GM23248 (cell line): ENCODE data around the gene ERAS. TPM values are rescaled to one million over a fixed set of nuclear protein-coding genes. Genes with fewer than 3 reads are reported as not detected.

Source experiments
- DNase-seq: peaks from one replicate; pipeline ENCODE4 v3.0.0-alpha.2; 2015
- H2AFZ ChIP-seq: fragments of 200-600 bp; sonication (generic); 2 replicates; pipeline ENCODE4 v1.6.1; 2016; ENCODE audit warnings: antibody characterized with exemption
- H3F3A ChIP-seq: fragments of 200-600 bp; sonication (generic); 2 replicates; pipeline ENCODE4 v1.6.1; 2016; ENCODE audit warnings: mild to moderate bottlenecking, antibody characterized with exemption, mixed run types; ENCODE audit not compliant: insufficient read depth
- H3K27ac ChIP-seq: fragments of 200-600 bp; sonication (generic); 2 replicates; pipeline ENCODE4 v1.5.1; 2016; ENCODE audit warnings: mild to moderate bottlenecking
- H3K27me3 ChIP-seq: fragments of 200-600 bp; sonication (generic); replicated peaks from 2 replicates; pipeline ENCODE4 v1.6.1; 2016; ENCODE audit warnings: mild to moderate bottlenecking; ENCODE audit not compliant: insufficient read depth
- H3K36me3 ChIP-seq: fragments of 200-600 bp; sonication (generic); 2 replicates; pipeline ENCODE4 v1.6.1; 2016; ENCODE audit warnings: low read depth, mild to moderate bottlenecking
- H3K4me1 ChIP-seq: fragments of 200-600 bp; sonication (generic); 2 replicates; pipeline ENCODE4 v1.6.1; 2016; ENCODE audit warnings: mild to moderate bottlenecking; ENCODE audit not compliant: insufficient read depth
- H3K4me2 ChIP-seq: fragments of 200-600 bp; sonication (generic); one replicate; pipeline ENCODE4 v1.6.1; 2016; ENCODE audit warnings: mild to moderate bottlenecking; ENCODE audit not compliant: unreplicated experiment
- H3K4me3 ChIP-seq: fragments of 200-600 bp; sonication (generic); 2 replicates; pipeline ENCODE4 v1.5.1; 2016; ENCODE audit warnings: mild to moderate bottlenecking
- H3K79me2 ChIP-seq: fragments of 200-600 bp; sonication (generic); 2 replicates; pipeline ENCODE4 v1.6.1; 2016; ENCODE audit warnings: mild to moderate bottlenecking; ENCODE audit not compliant: insufficient read depth
- H3K9ac ChIP-seq: fragments of 200-600 bp; sonication (generic); 2 replicates; pipeline ENCODE4 v1.6.1; 2016; ENCODE audit warnings: mild to moderate bottlenecking
- H3K9me2 ChIP-seq: fragments of 200-600 bp; sonication (generic); 2 replicates; pipeline ENCODE4 v1.6.1; 2016; ENCODE audit warnings: mixed run types, mild to moderate bottlenecking, moderate library complexity; ENCODE audit not compliant: insufficient read depth
- H3K9me3 ChIP-seq: fragments of 200-600 bp; sonication (generic); one replicate; pipeline ENCODE4 v1.6.1; 2017; ENCODE audit warnings: low read depth
- H4K20me1 ChIP-seq: fragments of 200-600 bp; sonication (generic); 2 replicates; pipeline ENCODE4 v1.6.0; 2016; ENCODE audit not compliant: insufficient read depth
- EZH2 ChIP-seq: fragments of 200-600 bp; sonication (generic); IDR thresholded peaks from 2 replicates; pipeline ENCODE4 v1.6.1; 2018; ENCODE audit warnings: antibody characterized with exemption, mild to moderate bottlenecking; ENCODE audit not compliant: insufficient read depth, poor library complexity, severe bottlenecking
- EZH2phosphoT487 ChIP-seq: fragments of 200-600 bp; sonication (generic); IDR thresholded peaks from 2 replicates; pipeline ENCODE4 v1.6.1; 2018; ENCODE audit warnings: antibody characterized with exemption, moderate library complexity, mild to moderate bottlenecking, low read depth; ENCODE audit not compliant: insufficient read depth
- WGBS, 2 experiments: methylation state at CpG; one replicate each; pipeline ENCODE4 v1.1.6; 2015 to 2017; ENCODE audit warnings: low lambda C conversion rate in 2 of 2, low coverage in 1 of 2; ENCODE audit errors: missing lambda C conversion rate in 2 of 2; 5-methylcytosine and 5-hydroxymethylcytosine counted together
- in situ Hi-C: fragments of 300-500 bp; cut with MboI; formaldehyde crosslinking; loops from 2 replicates; pipeline ENCODE4 v1.15.0; 2020
- polyA plus RNA-seq: library from polyadenylated mRNA; unstranded; fragments of >200 nt; fragmentation: Nextera tagmentation; extraction: Ambion mirVana; gene quantifications from 2 replicates; pipeline ENCODE4 v1.2.1, GENCODE V29; 2016
- total RNA-seq: library from RNA; depleted of rRNA; stranded (reverse); fragments of >200 nt; shearing (Covaris generic); gene quantifications from 2 replicates; pipeline ENCODE4 v1.2.3, GENCODE V29; 2014; rRNA removed

Gene ERAS, protein sequence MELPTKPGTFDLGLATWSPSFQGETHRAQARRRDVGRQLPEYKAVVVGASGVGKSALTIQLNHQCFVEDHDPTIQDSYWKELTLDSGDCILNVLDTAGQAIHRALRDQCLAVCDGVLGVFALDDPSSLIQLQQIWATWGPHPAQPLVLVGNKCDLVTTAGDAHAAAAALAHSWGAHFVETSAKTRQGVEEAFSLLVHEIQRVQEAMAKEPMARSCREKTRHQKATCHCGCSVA
- not detected in 2 replicates for total RNA-seq
- polyA plus RNA-seq = not detected in 2 replicates

GRCh38 chrX:48826135-48826875 lies at the start of gene ERAS:
ERAS (plus strand) TSS chrX:48826513; CDS start chrX:48829124, 2,611 bp downstream.
- Histone ChIP-seq H3K27me3 (no peaks in the 10 kb centered on the region), H3K4me3 (no peak within 1 kb of the TSS), H3F3A (no peaks in the 10 kb centered on the region), H4K20me1 (no peaks in the 10 kb centered on the region), H3K4me2 (no peak within 1 kb of the TSS), H3K4me1 (no peaks in the 10 kb centered on the region), H3K9ac (no peak within 1 kb of the TSS), H3K9me3 (no peaks in the 10 kb centered on the region), H3K36me3 (no peaks in the 10 kb centered on the region), H3K27ac (no peak within 1 kb of the TSS), H3K79me2 (no peaks in the 10 kb centered on the region), H2AFZ (no peak within 1 kb of the TSS), H3K9me2 (no peaks in the 10 kb centered on the region)
- in situ Hi-C loops = no loop called here
- no peak for TF ChIP-seq EZH2
- TF ChIP-seq EZH2phosphoT487 = no peak
- 71% methylated on average over 11 to 24 of the region's 67 CpGs for WGBS, 2 experiments
- DNase-seq = no peak

- Histone ChIP-seq H3K4me2 (no peak overlapping the region), H3K4me1 (no peaks in the 10 kb centered on the region), H3K9me2 (no peaks in the 10 kb centered on the region), H3F3A (no peaks in the 10 kb centered on the region), H3K27me3 (no peaks in the 10 kb centered on the region), H3K9ac (no peak overlapping the region), H3K4me3 (no peak overlapping the region), H2AFZ (no peak overlapping the region), H4K20me1 (no peaks in the 10 kb centered on the region), H3K79me2 (no peaks in the 10 kb centered on the region), H3K9me3 (no peaks in the 10 kb centered on the region), H3K36me3 (no peaks in the 10 kb centered on the region), H3K27ac (no peak overlapping the region)
- in situ Hi-C loops = no loop called here
- no peak for TF ChIP-seq EZH2
- 49 to 50% methylated on average over 13 of the region's 13 CpGs for WGBS, 2 experiments
- no peak for DNase-seq
These were observed 49.4 kb upstream of the ERAS start for GRCh38 chrX:48776818-48777439.

DNA sequence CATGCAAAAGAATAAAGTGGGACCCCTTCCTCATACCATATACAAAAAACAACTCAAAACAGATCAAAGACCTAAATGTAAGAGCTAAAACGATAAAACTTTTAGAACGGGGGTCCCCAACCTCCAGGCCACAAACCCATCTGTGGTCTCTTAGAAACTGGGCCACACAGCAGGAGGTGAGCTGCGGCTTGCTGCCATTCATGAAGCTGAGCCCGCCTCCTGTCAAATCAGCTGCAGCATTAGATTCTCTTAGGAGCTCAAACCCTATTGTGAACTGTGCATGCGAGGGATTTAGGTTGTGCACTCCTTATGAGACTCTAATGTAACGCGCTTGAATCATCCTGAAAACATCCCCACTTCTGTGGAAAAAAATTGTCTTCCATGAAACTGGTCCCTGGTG lies 46.9 kb upstream of the ERAS start:
- TF ChIP-seq EZH2 = no peak
- no peak for TF ChIP-seq EZH2phosphoT487
- no peak for DNase-seq
- in situ Hi-C loops = no loop called here

GRCh38 chrX:48781705-48782104 lies 44.6 kb upstream of the ERAS start:
- in situ Hi-C loops = no loop called here
- no peak overlapping the region for H3K4me2 ChIP-seq
- no peaks in the 10 kb centered on the region for H3K9me2 ChIP-seq
- H3K9me3 ChIP-seq = no peaks in the 10 kb centered on the region
- no peak overlapping the region for H3K4me3 ChIP-seq
- H2AFZ ChIP-seq = no peak overlapping the region
- H4K20me1 ChIP-seq = no peaks in the 10 kb centered on the region
- H3F3A ChIP-seq = no peaks in the 10 kb centered on the region
- H3K27ac ChIP-seq = no peak overlapping the region
- DNase-seq = no peak
- no peaks in the 10 kb centered on the region for H3K36me3 ChIP-seq
- no peaks in the 10 kb centered on the region for H3K4me1 ChIP-seq
- H3K27me3 ChIP-seq = no peaks in the 10 kb centered on the region
- no peak overlapping the region for H3K9ac ChIP-seq
- no peak for TF ChIP-seq EZH2
- no peak for TF ChIP-seq EZH2phosphoT487
- WGBS, 2 experiments = 32 to 51% methylated on average over 5 to 6 of the region's 6 CpGs
- H3K79me2 ChIP-seq = no peaks in the 10 kb centered on the region

More for the DNA sequence above, 46.9 kb upstream of the ERAS start:
- H3K4me2 ChIP-seq = no peak overlapping the region
- 57 to 68% methylated on average over 7 of the region's 7 CpGs for WGBS, 2 experiments
- H3K79me2 ChIP-seq = no peaks in the 10 kb centered on the region
- H3K27ac ChIP-seq = no peak overlapping the region
- H3K36me3 ChIP-seq = no peaks in the 10 kb centered on the region
- no peaks in the 10 kb centered on the region for H3K4me1 ChIP-seq
- H2AFZ ChIP-seq = no peak overlapping the region
- no peak overlapping the region for H3K4me3 ChIP-seq
- H4K20me1 ChIP-seq = no peaks in the 10 kb centered on the region
- H3K27me3 ChIP-seq = no peaks in the 10 kb centered on the region
- no peak overlapping the region for H3K9ac ChIP-seq
- H3K9me3 ChIP-seq = no peaks in the 10 kb centered on the region
- no peaks in the 10 kb centered on the region for H3K9me2 ChIP-seq
- H3F3A ChIP-seq = no peaks in the 10 kb centered on the region
